HG02623 (cell line): Measurements from ENCODE around the gene KHK.
"Not testable (repeated sequence)": the region's sequence is repeated elsewhere in the genome, so short reads cannot be mapped to it uniquely, and the experiment has no call there.

Source experiments
- ATAC-seq: cut with Tn5 transposase; IDR thresholded peaks from one replicate; pipeline ENCODE4 v1.9.1; 2021; ENCODE audit warnings: moderate library complexity; ENCODE audit not compliant: unreplicated experiment

KHK gene

GRCh38 chr2:27059141-27059820, 27.3 kb upstream of the KHK start:
- ATAC-seq = no peak

- no peak for ATAC-seq
These were observed 26.2 kb upstream of the KHK start for GRCh38 chr2:27060323-27060722.

- no peak for ATAC-seq
These were observed 21.4 kb upstream of the KHK start for GRCh38 chr2:27065128-27065527.

GRCh38 chr2:27067385-27067784, 19.2 kb upstream of the KHK start:
- ATAC-seq = no peak

- no peak for ATAC-seq
These were observed 17.1 kb upstream of the KHK start for GRCh38 chr2:27069436-27069835.

GRCh38 chr2:27069961-27070618, 16.5 kb upstream of the KHK start:
- ATAC-seq = no peak

- ATAC-seq = peak; percentile 1
These were observed 15.8 kb upstream of the KHK start for GRCh38 chr2:27070653-27071276.

GRCh38 chr2:27071277-27071989, 15.1 kb upstream of the KHK start, which contains the start of gene OST4:
Gene OST4, minus strand, starts transcription at chr2:27071654.
- peak; percentile 81 for ATAC-seq

GRCh38 chr2:27071990-27072830, 14.4 kb upstream of the KHK start:
- peak; percentile 7 for ATAC-seq

- no peak for ATAC-seq
These were observed 13.7 kb upstream of the KHK start for GRCh38 chr2:27072920-27073319.

GRCh38 chr2:27073782-27074181, 12.8 kb upstream of the KHK start:
- no peak for ATAC-seq

- no peak for ATAC-seq
These were observed 11.6 kb upstream of the KHK start for GRCh38 chr2:27074738-27075565.

GRCh38 chr2:27075566-27075871, 11.1 kb upstream of the KHK start:
- not testable (repeated sequence) for ATAC-seq

- ATAC-seq = no peak
These were observed 10.2 kb upstream of the KHK start for GRCh38 chr2:27076323-27076722.

GRCh38 chr2:27077231-27077630, 9.3 kb upstream of the KHK start:
- ATAC-seq = no peak

GRCh38 chr2:27078267-27079194, 8.0 kb upstream of the KHK start, which contains the start of gene EMILIN1:
Gene EMILIN1, plus strand, starts transcription at chr2:27078615. Its CDS starts 451 bp downstream, at chr2:27079066.
- ATAC-seq = no peak

- no peak for ATAC-seq
These were observed 7.1 kb upstream of the KHK start for GRCh38 chr2:27079233-27080139.

- ATAC-seq = no peak
These were observed 6.5 kb upstream of the KHK start for GRCh38 chr2:27080140-27080469.
